HL-60 (cell line): ENCODE measurements around the gene PXK.
"Not testable (repeated sequence)": the region's sequence is repeated elsewhere in the genome, so short reads cannot be mapped to it uniquely, and the experiment has no call there.

ENCODE experiments used
- SPI1 ChIP-seq: IDR thresholded peaks from 2 replicates; pipeline ENCODE4 v1.6.1; 2012; ENCODE audit warnings: low read depth, mild to moderate bottlenecking, borderline replicate concordance
- TF ChIP-seq, protein P1 (sequence below): IDR thresholded peaks from one replicate; pipeline ENCODE4 v1.5.1; 2011; ENCODE audit warnings: low read length, control low read depth, inconsistent platforms; ENCODE audit not compliant: insufficient read depth

DNA sequence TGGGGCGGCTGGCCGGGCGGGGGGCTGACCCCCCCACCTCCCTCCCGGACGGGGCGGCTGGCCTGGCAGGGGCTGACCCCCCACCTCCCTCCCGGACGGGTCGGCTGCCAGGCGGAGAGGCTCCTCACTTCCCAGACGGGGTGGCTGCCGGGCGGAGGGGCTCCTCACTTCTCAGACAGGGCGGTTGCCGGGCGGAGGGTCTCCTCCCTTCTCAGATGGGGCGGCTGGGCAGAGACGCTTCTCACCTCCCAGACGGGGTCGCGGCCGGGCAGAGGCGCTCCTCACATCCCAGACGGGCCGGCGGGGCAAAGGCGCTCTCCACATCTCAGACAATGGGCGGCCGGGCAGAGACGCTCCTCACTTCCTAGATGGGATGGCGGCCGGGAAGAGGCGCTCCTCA lies 42.2 kb upstream of the PXK start:
- TF ChIP-seq, protein P1, sequence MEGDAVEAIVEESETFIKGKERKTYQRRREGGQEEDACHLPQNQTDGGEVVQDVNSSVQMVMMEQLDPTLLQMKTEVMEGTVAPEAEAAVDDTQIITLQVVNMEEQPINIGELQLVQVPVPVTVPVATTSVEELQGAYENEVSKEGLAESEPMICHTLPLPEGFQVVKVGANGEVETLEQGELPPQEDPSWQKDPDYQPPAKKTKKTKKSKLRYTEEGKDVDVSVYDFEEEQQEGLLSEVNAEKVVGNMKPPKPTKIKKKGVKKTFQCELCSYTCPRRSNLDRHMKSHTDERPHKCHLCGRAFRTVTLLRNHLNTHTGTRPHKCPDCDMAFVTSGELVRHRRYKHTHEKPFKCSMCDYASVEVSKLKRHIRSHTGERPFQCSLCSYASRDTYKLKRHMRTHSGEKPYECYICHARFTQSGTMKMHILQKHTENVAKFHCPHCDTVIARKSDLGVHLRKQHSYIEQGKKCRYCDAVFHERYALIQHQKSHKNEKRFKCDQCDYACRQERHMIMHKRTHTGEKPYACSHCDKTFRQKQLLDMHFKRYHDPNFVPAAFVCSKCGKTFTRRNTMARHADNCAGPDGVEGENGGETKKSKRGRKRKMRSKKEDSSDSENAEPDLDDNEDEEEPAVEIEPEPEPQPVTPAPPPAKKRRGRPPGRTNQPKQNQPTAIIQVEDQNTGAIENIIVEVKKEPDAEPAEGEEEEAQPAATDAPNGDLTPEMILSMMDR, result not testable (repeated sequence)
- not testable (repeated sequence) for TF ChIP-seq SPI1
